SK-N-SH (cell line): ENCODE data around the gene DZIP1L. TPM values are rescaled to one million over a fixed set of nuclear protein-coding genes. Genes with fewer than 3 reads are reported as not detected.
A peak's percentile ranks its signal among the peaks of the same experiment; 100 is the strongest.

Experiments
- CTCF ChIA-PET: fragments of 300-600, 350-600 bp; formaldehyde crosslinking; extraction: SDS; loops from one replicate; lab custom pipeline; 2021; lab: Yijun Ruan, JAX
- POLR2A ChIA-PET: fragments of 350-600 bp; sonication (Branson Sonifier 250); formaldehyde crosslinking; extraction: SDS; loops from one replicate; lab custom pipeline; 2020; ENCODE audit warnings: antibody characterized with exemption, inconsistent platforms; lab: Yijun Ruan, JAX
- DNase-seq: peaks from one replicate; pipeline ENCODE4 v3.0.0; 2012
- H2AFZ ChIP-seq: fragments of 200-600 bp; sonication (generic); 2 replicates; pipeline ENCODE4 v1.8.1; 2016; ENCODE audit warnings: antibody characterized with exemption, mild to moderate bottlenecking, low read depth
- H3F3A ChIP-seq: fragments of 200-600 bp; sonication (generic); replicated peaks from 2 replicates; pipeline ENCODE3; 2016; ENCODE audit warnings: antibody characterized with exemption, mild to moderate bottlenecking; ENCODE audit not compliant: insufficient read depth
- H3K27ac ChIP-seq, 2 experiments: fragments of 200-500 bp in 1 of 2; fragments of 200-600 bp in 1 of 2; sonication (Bioruptor generic) in 1 of 2; sonication (generic), shearing (Covaris generic) in 1 of 2; 2 replicates each; pipeline versions ENCODE4 v1.5.1 to v1.6.1; 2014 to 2016; ENCODE audit warnings: low read depth in 2 of 2, inconsistent platforms in 1 of 2, low read length in 1 of 2, mild to moderate bottlenecking in 1 of 2, mixed read lengths in 1 of 2
- H3K27me3 ChIP-seq: fragments of 200-600 bp; sonication (generic), shearing (Covaris generic); 2 replicates; pipeline ENCODE4 v1.6.1; 2016; ENCODE audit warnings: mixed run types; ENCODE audit not compliant: insufficient read depth
- H3K36me3 ChIP-seq, 2 experiments: fragments of 200-500 bp in 1 of 2; fragments of 200-600 bp in 1 of 2; sonication (Bioruptor generic) in 1 of 2; sonication (generic) in 1 of 2; replicated peaks in 1 of 2; 2 replicates each; pipeline versions ENCODE3 to v1.5.1; 2014 to 2016; ENCODE audit warnings: low read length in 1 of 2, mild to moderate bottlenecking in 1 of 2; ENCODE audit not compliant: insufficient read depth in 2 of 2, control insufficient read depth in 1 of 2
- H3K4me1 ChIP-seq, 2 experiments: fragments of 200-500 bp in 1 of 2; fragments of 200-600 bp in 1 of 2; sonication (Bioruptor generic) in 1 of 2; sonication (generic), shearing (Covaris generic) in 1 of 2; 2 replicates each; pipeline versions ENCODE4 v1.5.1 to v1.6.1; 2014 to 2016; ENCODE audit warnings: low read depth in 1 of 2, low read length in 1 of 2, mixed run types in 1 of 2; ENCODE audit not compliant: insufficient read depth in 2 of 2, control insufficient read depth in 1 of 2
- H3K4me2 ChIP-seq: fragments of 200-600 bp; sonication (generic), shearing (Covaris generic); 2 replicates; pipeline ENCODE4 v1.6.1; 2017; ENCODE audit warnings: mixed run types
- H3K4me3 ChIP-seq, 2 experiments: fragments of 200-500 bp in 1 of 2; fragments of 200-600 bp in 1 of 2; sonication (Bioruptor generic) in 1 of 2; sonication (generic), shearing (Covaris generic) in 1 of 2; 2 replicates each; pipeline versions ENCODE4 v1.5.1 to v1.8.1; 2014 to 2016; ENCODE audit warnings: low read depth in 2 of 2, inconsistent platforms in 1 of 2, low read length in 1 of 2, mild to moderate bottlenecking in 1 of 2, mixed read lengths in 1 of 2, moderate library complexity in 1 of 2
- H3K79me2 ChIP-seq: fragments of 200-600 bp; sonication (generic); 2 replicates; pipeline ENCODE4 v1.8.1; 2017; ENCODE audit warnings: mild to moderate bottlenecking; ENCODE audit not compliant: insufficient read depth
- H3K9ac ChIP-seq: fragments of 200-600 bp; sonication (generic); 2 replicates; pipeline ENCODE4 v1.6.1; 2017; ENCODE audit warnings: mixed run types
- H3K9me2 ChIP-seq: fragments of 200-600 bp; sonication (generic); 2 replicates; pipeline ENCODE4 v1.6.1; 2017; ENCODE audit warnings: mixed run types
- H3K9me3 ChIP-seq: fragments of 200-600 bp; sonication (generic); 2 replicates; pipeline ENCODE4 v1.6.1; 2017; ENCODE audit warnings: mixed run types, mild to moderate bottlenecking, moderate library complexity
- H4K20me1 ChIP-seq: fragments of 200-600 bp; sonication (generic); 2 replicates; pipeline ENCODE4 v1.6.1; 2017; ENCODE audit warnings: mild to moderate bottlenecking, mixed run types; ENCODE audit not compliant: insufficient read depth
- ELF1 ChIP-seq: IDR thresholded peaks from 2 replicates; pipeline ENCODE4 v1.4.0; 2012
- EZH2phosphoT487 ChIP-seq: fragments of 200-600 bp; sonication (generic); IDR thresholded peaks from 2 replicates; pipeline ENCODE4 v1.6.1; 2017; ENCODE audit warnings: low read depth, mixed run types, mild to moderate bottlenecking, antibody characterized with exemption, moderate library complexity, borderline replicate concordance
- FOSL2 ChIP-seq: IDR thresholded peaks from 2 replicates; pipeline ENCODE4 v1.4.0; 2012; ENCODE audit warnings: low read depth, mild to moderate bottlenecking, moderate library complexity, borderline replicate concordance
- FOXJ3 ChIP-seq: sonication (generic); formaldehyde crosslinking; IDR thresholded peaks from 2 replicates; pipeline ENCODE4 v1.5.1; 2020; ENCODE audit warnings: mild to moderate bottlenecking, missing genetic modification reagents
- GABPA ChIP-seq: IDR thresholded peaks from 2 replicates; pipeline ENCODE4 v1.4.0; 2012; ENCODE audit warnings: low read depth, mild to moderate bottlenecking
- IRF3 ChIP-seq: fragments of 150-350 bp; IDR thresholded peaks from 2 replicates; pipeline ENCODE4 v1.6.1; 2016; ENCODE audit warnings: mild to moderate bottlenecking, low read depth, low read length
- JUND ChIP-seq: IDR thresholded peaks from 2 replicates; pipeline ENCODE4 v1.4.0; 2012
- NFIC ChIP-seq: IDR thresholded peaks from 2 replicates; pipeline ENCODE4 v1.4.0; 2012; ENCODE audit warnings: borderline replicate concordance
- RFX5 ChIP-seq: IDR thresholded peaks from 2 replicates; pipeline ENCODE4 v1.6.1; 2012; ENCODE audit warnings: mild to moderate bottlenecking, improper control_type of control experiment, low read length
- RXRA ChIP-seq: IDR thresholded peaks from 2 replicates; pipeline ENCODE4 v1.4.0; 2012; ENCODE audit warnings: low read depth, mild to moderate bottlenecking, borderline replicate concordance
- SIN3A ChIP-seq: IDR thresholded peaks from 2 replicates; pipeline ENCODE4 v1.6.1; 2012; ENCODE audit warnings: low read depth, mild to moderate bottlenecking, low read length, moderate library complexity, borderline replicate concordance
- TAF1 ChIP-seq: IDR thresholded peaks from 2 replicates; pipeline ENCODE4 v1.6.1; 2012; ENCODE audit warnings: low read depth, mild to moderate bottlenecking, low read length, moderate library complexity, borderline replicate concordance
- TCF12 ChIP-seq: IDR thresholded peaks from 2 replicates; pipeline ENCODE4 v1.4.0; 2012
- USF1 ChIP-seq: IDR thresholded peaks from 2 replicates; pipeline ENCODE4 v1.4.0; 2012; ENCODE audit warnings: low read depth, borderline replicate concordance
- WGBS: methylation state at CpG from one replicate; pipeline ENCODE4 v1.1.6; 2017; ENCODE audit warnings: low lambda C conversion rate; 5-methylcytosine and 5-hydroxymethylcytosine counted together
- polyA plus RNA-seq, 3 experiments: library from polyadenylated mRNA; depleted of rRNA; stranded (reverse); fragments of >200 nt; gene quantifications; 2 replicates each; pipeline ENCODE4 v1.2.3, GENCODE V29; 2012
- TF ChIP-seq, protein P1 (sequence below): fragments of 150-350 bp; IDR thresholded peaks from 2 replicates; pipeline ENCODE4 v1.6.1; 2017; ENCODE audit warnings: antibody characterized with exemption, low read length, low read depth, borderline replicate concordance

Gene DZIP1L
- polyA plus RNA-seq, 1 of the 3 experiments (the other 2 are of a cell fraction): 6.4 TPM

DNA sequence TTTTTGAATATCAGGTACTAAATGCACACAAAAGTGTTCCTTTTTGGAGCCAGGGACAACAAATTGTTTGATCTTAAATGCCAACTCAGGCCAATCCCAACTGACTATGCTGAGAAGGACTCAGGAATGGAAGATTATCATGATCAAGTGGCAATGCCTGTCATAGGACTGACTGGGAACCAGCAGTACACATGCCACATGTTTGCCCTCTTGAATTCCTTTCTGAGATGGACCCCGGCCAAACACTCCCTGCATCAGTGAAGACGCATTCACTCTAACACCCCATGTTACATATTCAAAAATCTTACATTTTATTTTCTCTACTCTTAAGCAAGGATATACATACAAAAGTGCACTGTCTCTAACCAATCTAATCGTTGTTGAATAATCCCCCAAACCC is 69.3 kb downstream of the DZIP1L start:
- Histone ChIP-seq H2AFZ (no peak overlapping the region), H3K9me3 (no peaks in the 10 kb centered on the region), H3F3A (peaks cover 13% of the 10 kb centered on the region), H3K9me2 (no peaks in the 10 kb centered on the region), H3K36me3 (peaks cover 0 to 17% of the 10 kb centered on the region in 2 experiments), H3K9ac (no peak overlapping the region), H3K4me3 (no peak overlapping the region), H3K4me1 (peaks cover 0 to 6% of the 10 kb centered on the region in 2 experiments; a peak in 1 of 4 replicates), H3K79me2 (no peaks in the 10 kb centered on the region), H4K20me1 (no peaks in the 10 kb centered on the region), H3K27me3 (no peaks in the 10 kb centered on the region), H3K4me2 (no peak overlapping the region), H3K27ac (no peak overlapping the region)
- ChIA-PET CTCF (interaction anchor here (1.1 to 1.3 kb wide), 2 partner anchors 12 to 15 kb away, joined by 3 read pairs; no protein-coding TSS in a partner anchor), POLR2A (no interaction called here)
- TF ChIP-seq USF1: no peak
- TF ChIP-seq IRF3: no peak
- TF ChIP-seq, protein P1, sequence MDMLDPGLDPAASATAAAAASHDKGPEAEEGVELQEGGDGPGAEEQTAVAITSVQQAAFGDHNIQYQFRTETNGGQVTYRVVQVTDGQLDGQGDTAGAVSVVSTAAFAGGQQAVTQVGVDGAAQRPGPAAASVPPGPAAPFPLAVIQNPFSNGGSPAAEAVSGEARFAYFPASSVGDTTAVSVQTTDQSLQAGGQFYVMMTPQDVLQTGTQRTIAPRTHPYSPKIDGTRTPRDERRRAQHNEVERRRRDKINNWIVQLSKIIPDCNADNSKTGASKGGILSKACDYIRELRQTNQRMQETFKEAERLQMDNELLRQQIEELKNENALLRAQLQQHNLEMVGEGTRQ: no peak
- TF ChIP-seq EZH2phosphoT487: no peak
- no peak for TF ChIP-seq ELF1
- TF ChIP-seq GABPA: no peak
- no peak for TF ChIP-seq RFX5
- TF ChIP-seq FOXJ3 (CRISPR knock-in tag): no peak
- no peak for TF ChIP-seq TAF1
- TF ChIP-seq NFIC: no peak
- TF ChIP-seq RXRA: no peak
- TF ChIP-seq JUND: no peak
- 94% methylated on average over 3 of the region's 3 CpGs for whole genome bisulfite sequencing
- DNase-seq: no peak

DNA sequence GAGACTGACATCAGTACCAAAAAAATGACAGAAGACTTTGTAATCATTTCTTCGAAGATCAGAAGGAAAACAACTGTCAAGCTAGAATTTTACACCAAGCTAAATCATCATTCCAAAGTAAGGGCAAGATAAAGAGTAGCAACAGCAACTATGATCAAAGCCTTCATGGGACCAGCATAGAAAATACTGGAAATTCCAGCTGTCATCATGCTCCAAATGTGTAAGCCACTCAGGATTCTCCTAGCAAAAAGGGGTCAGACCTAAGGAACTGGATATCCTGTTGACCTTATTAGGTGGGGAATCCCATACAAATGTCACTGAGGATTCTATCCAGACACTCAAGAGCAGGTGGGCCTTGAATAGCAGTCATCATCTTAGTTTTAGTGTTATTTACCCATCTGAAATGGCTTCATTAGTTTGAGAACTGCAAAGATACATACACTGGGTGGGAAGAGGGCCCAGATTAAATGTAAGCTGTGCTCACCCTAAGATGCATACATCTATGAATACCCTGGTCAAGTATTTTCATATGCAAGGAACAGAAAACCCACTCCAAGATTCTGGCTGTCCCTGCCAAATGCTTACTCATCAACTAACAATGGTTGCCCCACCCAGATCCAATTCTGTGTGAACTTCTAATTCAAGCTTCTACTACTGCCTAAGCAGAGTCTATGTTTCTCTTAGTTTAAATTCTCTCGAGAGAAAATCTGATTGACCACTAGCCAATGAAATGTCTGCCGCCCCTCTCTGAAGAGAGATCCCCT is 72.0 kb downstream of the DZIP1L start:
- 92% methylated on average over 3 of the region's 3 CpGs for WGBS
- H3K4me2 ChIP-seq: peak overlapping the region; percentile 0; the same call in 1 of the 2 replicates
- H3K27me3 ChIP-seq: no peaks in the 10 kb centered on the region
- no peaks in the 10 kb centered on the region for H3K9me3 ChIP-seq
- peak overlapping the region in 1 of 2 experiments; percentile 51; a peak in 2 of 4 replicates for H3K27ac ChIP-seq
- POLR2A ChIA-PET: no interaction called here
- no peak for DNase-seq
- no peak overlapping the region for H3K4me3 ChIP-seq
- no peak overlapping the region for H3K9ac ChIP-seq
- no peaks in the 10 kb centered on the region for H3K9me2 ChIP-seq
- peaks cover 0 to 6% of the 10 kb centered on the region in 2 experiments; a peak in 1 of 4 replicates for H3K4me1 ChIP-seq
- TF ChIP-seq GABPA: no peak
- peak; percentile 48; the same call in 1 of the 2 replicates for TF ChIP-seq FOSL2
- no peak for TF ChIP-seq TCF12
- TF ChIP-seq NFIC: peak; percentile 71
- TF ChIP-seq SIN3A: no peak
- 0 out of 2 replicates have a peak, but pooled peaks have one; percentile 46 for TF ChIP-seq JUND
- no peaks in the 10 kb centered on the region for H4K20me1 ChIP-seq
- CTCF ChIA-PET: interaction anchor here (0.9 to 3.3 kb wide), 5 partner anchors 9 to 1288 kb away, joined by 3 to 18 read pairs (median 4); no protein-coding TSS in a partner anchor
- H2AFZ ChIP-seq: no peak overlapping the region
- no peaks in the 10 kb centered on the region for H3K79me2 ChIP-seq
- peaks cover 0 to 11% of the 10 kb centered on the region in 2 experiments for H3K36me3 ChIP-seq
- peaks cover 13% of the 10 kb centered on the region for H3F3A ChIP-seq
